NAMALWA (cell line): ENCODE results near the gene UBASH3B.
"Not testable (repeated sequence)": the region's sequence is repeated elsewhere in the genome, so short reads cannot be mapped to it uniquely, and the experiment has no call there.

ENCODE experiments used
- DNase-seq: peaks from one replicate; pipeline ENCODE4 v3.0.0-alpha.2; 2015; ENCODE audit warnings: low spot score

The UBASH3B gene

GRCh38 chr11:122852074-122852795 lies 196.7 kb downstream of the UBASH3B start:
- DNase-seq, result no peak

- no peak for DNase-seq
Measured at GRCh38 chr11:122852796-122853160, 197.3 kb downstream of the UBASH3B start.

GRCh38 chr11:122853261-122853660 lies 197.7 kb downstream of the UBASH3B start:
- DNase-seq, result no peak

- DNase-seq, result peak; percentile 72
Measured at GRCh38 chr11:122853971-122854446, 198.5 kb downstream of the UBASH3B start.

GRCh38 chr11:122861631-122862030 lies 206.1 kb downstream of the UBASH3B start:
- DNase-seq, result no peak

GRCh38 chr11:122862091-122862490 lies 206.6 kb downstream of the UBASH3B start:
- no peak for DNase-seq

- not testable (repeated sequence) for DNase-seq
Measured at GRCh38 chr11:122863154-122863553, 207.6 kb downstream of the UBASH3B start.

GRCh38 chr11:122863704-122864326 lies 208.3 kb downstream of the UBASH3B start:
- DNase-seq, result peak; percentile 52
